Tibial nerve (tissue), 3 donors: ENCODE data around the gene WDR37.

Experiments
- POLR2A ChIP-seq, 2 donors: fragments of 450-650 bp; IDR thresholded peaks; one replicate each; pipeline ENCODE4 v1.6.1; 2017; ENCODE audit warnings: antibody characterized with exemption in 2 of 2, mild to moderate bottlenecking in 2 of 2, moderate library complexity in 2 of 2
- TF ChIP-seq, protein P1 (sequence below), 5 experiments: fragments of 200-600 bp in 3 of 5; fragments of 450-650 bp in 2 of 5; sonication (generic) in 3 of 5; IDR thresholded peaks; one replicate each; pipeline ENCODE4 v1.5.1; 2016 to 2019; ENCODE audit warnings: antibody characterized with exemption in 5 of 5, mild to moderate bottlenecking in 3 of 5, moderate library complexity in 2 of 5

DNA sequence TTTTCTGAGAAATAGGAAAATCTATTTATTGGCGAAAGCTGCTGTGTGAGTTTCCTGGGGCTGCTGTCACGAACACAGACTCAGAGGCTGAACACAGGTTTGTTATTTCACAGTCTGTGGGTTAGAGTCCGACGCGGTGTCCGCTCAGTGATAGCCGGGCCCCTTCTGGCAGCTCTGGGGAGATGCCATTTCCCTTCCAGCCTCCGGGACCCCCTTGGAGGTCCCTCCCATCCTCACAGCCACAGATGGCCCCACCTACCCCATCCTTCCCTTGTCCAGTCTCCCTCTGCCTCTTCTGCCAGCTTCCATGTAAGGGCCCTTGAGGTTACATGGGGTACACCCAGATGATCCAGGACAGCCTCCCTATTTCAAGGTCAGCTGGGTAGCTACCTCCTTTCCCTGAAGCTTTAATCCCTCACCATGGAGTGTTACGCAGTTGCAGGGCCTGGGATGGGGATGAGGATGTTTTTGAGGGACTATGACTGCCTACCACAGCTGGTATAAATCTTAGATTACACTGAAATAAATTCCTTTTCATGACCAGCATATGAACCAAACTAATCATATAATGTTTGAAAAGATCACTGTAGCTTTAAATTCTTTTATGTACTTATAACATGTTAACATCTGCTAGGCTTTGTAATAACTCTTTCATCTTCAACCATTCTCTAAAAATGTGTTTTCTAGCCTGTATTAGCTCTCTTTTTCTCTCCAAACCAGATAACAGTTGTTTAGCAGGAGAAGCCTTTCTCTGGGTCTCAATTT lies 98.5 kb downstream of the WDR37 start:
- TF ChIP-seq, protein P1, sequence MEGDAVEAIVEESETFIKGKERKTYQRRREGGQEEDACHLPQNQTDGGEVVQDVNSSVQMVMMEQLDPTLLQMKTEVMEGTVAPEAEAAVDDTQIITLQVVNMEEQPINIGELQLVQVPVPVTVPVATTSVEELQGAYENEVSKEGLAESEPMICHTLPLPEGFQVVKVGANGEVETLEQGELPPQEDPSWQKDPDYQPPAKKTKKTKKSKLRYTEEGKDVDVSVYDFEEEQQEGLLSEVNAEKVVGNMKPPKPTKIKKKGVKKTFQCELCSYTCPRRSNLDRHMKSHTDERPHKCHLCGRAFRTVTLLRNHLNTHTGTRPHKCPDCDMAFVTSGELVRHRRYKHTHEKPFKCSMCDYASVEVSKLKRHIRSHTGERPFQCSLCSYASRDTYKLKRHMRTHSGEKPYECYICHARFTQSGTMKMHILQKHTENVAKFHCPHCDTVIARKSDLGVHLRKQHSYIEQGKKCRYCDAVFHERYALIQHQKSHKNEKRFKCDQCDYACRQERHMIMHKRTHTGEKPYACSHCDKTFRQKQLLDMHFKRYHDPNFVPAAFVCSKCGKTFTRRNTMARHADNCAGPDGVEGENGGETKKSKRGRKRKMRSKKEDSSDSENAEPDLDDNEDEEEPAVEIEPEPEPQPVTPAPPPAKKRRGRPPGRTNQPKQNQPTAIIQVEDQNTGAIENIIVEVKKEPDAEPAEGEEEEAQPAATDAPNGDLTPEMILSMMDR (IDR thresholded peaks at IDR 0.05), result no peak
- TF ChIP-seq POLR2A (IDR thresholded peaks at IDR 0.05), result no peak
